A549 treated with AZD9567 at 1 μM for 4 hours (cell line): ENCODE results near the gene ZCCHC17. TPM values are rescaled to one million over a fixed set of nuclear protein-coding genes. Genes with fewer than 3 reads are reported as not detected.

Source experiments
- total RNA-seq: library from RNA; stranded (reverse); fragments of 200-300 nt; extraction: Qiagen RNA extraction; gene quantifications from 5 replicates; pipeline ENCODE4 v1.2.3, GENCODE V29; 2022; ENCODE audit not compliant: insufficient read depth

ZCCHC17 gene
- total RNA-seq, result 22.8 to 25.9 TPM (median 24.3 TPM) in 5 replicates

GRCh38 chr1:31296486-31297276, at the start of gene ZCCHC17, which contains the start of gene SNRNP40:
Gene ZCCHC17, plus strand, starts transcription at chr1:31297032. Its CDS starts 13,067 bp downstream, at chr1:31310099.
Gene SNRNP40, minus strand, starts transcription at chr1:31296788. Its CDS starts 37 bp downstream, at chr1:31296751.

GRCh38 chr1:31373056-31373896, 76.4 kb downstream of the ZCCHC17 start, which contains the start of gene FABP3:
Gene FABP3, minus strand, starts transcription at chr1:31373076. Its CDS starts 62 bp downstream, at chr1:31373014.

GRCh38 chr1:31412732-31413404, 116.0 kb downstream of the ZCCHC17 start, which contains the start of gene SERINC2:
Gene SERINC2, plus strand, starts transcription at chr1:31413213. Its CDS starts 53 bp downstream, at chr1:31413266.

Other genes starting within 250 kb of the ZCCHC17 start
- 24.4 to 41.5 TPM (median 31.9 TPM) in 5 replicates for gene PUM1, start 231.3 kb upstream of the ZCCHC17 start, total RNA-seq
- 1.1 to 1.3 TPM (median 1.2 TPM) in 4 of 5 replicates, not detected in the other for gene NKAIN1, start 57.1 kb upstream of the ZCCHC17 start, total RNA-seq
- gene SNRNP40, start 244 bp upstream of the ZCCHC17 start, total RNA-seq, result 40.2 to 58.7 TPM (median 40.6 TPM) in 5 replicates
- not detected in 5 replicates for gene FABP3, start 76.0 kb downstream of the ZCCHC17 start, total RNA-seq
- gene SERINC2, start 116.2 kb downstream of the ZCCHC17 start, total RNA-seq, result 16.1 to 33.7 TPM (median 26.4 TPM) in 5 replicates